IPS-20b (cell line): Measurements from ENCODE around the gene HSPG2.
A peak's percentile ranks its signal among the peaks of the same experiment; 100 is the strongest.

Experiments
- H3K27ac ChIP-seq: one replicate; pipeline ENCODE4 v1.5.1; 2013; ENCODE audit warnings: low read length
- H3K27me3 ChIP-seq: 2 replicates; pipeline ENCODE4 v1.6.1; 2013; ENCODE audit warnings: mild to moderate bottlenecking, low read length, inconsistent platforms; ENCODE audit not compliant: insufficient read depth
- H3K36me3 ChIP-seq: 2 replicates; pipeline ENCODE4 v1.6.1; 2013; ENCODE audit warnings: low read depth, mild to moderate bottlenecking, inconsistent platforms, low read length, moderate library complexity; ENCODE audit not compliant: insufficient read depth
- H3K4me1 ChIP-seq: 2 replicates; pipeline ENCODE4 v1.6.1; 2013; ENCODE audit warnings: mild to moderate bottlenecking, control low read depth, inconsistent platforms, low read length, moderate library complexity; ENCODE audit not compliant: insufficient read depth
- H3K4me3 ChIP-seq: 2 replicates; pipeline ENCODE4 v1.5.1; 2013; ENCODE audit warnings: mild to moderate bottlenecking, low read length, inconsistent platforms
- H3K9ac ChIP-seq: 2 replicates; pipeline ENCODE4 v1.6.1; 2013; ENCODE audit warnings: low read depth, mild to moderate bottlenecking, inconsistent platforms, low read length, moderate library complexity
- H3K9me3 ChIP-seq: 2 replicates; pipeline ENCODE4 v1.6.1; 2013; ENCODE audit warnings: mild to moderate bottlenecking, low read depth, low read length, inconsistent platforms; ENCODE audit not compliant: insufficient read depth

HSPG2 gene

DNA sequence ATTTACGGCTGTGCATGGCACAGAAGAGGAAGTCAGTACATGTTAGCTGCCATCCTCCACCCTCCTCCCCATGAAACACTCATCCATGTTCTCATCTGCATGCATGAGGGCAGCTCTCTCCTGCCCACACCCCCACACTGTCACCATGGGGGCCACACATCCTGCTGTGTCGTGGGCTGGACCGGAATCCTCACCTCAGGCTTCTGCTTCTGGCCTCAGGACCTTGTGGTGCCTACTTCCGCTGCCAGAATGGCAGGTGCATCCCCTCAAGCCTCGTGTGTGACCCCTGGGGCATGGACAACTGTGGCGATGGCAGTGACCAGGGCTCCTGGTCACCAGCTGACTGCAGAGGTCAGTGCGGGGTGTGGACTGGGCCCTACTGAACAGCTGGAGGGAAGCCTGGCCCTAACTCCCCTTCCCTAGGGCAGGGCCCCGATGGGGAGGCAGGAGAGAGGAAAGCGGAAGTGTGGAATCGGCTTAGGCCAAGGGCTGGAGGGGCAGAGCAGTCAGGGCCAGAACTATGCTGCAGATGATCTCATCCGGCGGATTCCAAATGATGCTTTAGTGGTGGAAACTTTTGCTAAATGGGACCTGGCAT is 121.3 kb downstream of the HSPG2 start:
- Histone ChIP-seq H3K9me3 (no peaks in the 10 kb centered on the region), H3K36me3 (no peaks in the 10 kb centered on the region), H3K27ac (no peak overlapping the region), H3K4me3 (no peak overlapping the region), H3K27me3 (peaks cover 11% of the 10 kb centered on the region; the same call in 1 of the 2 replicates), H3K4me1 (no peaks in the 10 kb centered on the region; the same call in 1 of the 2 replicates), H3K9ac (no peak overlapping the region)

DNA sequence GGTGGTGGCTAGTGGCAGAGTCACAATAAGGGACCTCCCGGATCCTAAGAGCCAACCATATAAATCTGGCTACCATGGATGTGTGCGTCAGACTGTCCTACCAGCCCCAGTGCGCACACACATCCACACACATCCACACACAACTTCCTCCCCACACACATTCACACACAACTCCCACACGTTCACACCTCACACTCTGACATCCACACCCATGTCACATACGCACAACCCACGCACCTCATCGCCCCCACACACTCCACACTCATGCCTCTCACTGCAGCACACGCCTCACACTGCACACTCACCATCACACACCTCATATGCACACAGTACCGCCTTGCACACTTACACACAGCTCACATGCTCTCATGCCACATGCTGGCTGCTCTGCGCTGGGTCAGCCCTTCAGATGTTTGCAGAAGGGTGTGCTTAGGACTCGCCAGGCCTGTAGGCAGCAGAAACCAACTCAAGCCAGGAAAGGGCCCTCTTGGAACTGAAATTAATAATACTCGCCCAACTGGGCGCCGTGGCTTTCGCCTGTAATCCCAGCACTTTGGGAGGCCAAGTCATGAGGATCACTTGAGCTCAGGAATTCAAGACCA is 122.0 kb downstream of the HSPG2 start:
- H3K9ac ChIP-seq = no peak overlapping the region
- peaks cover 11% of the 10 kb centered on the region; the same call in 1 of the 2 replicates for H3K27me3 ChIP-seq
- H3K4me1 ChIP-seq = no peaks in the 10 kb centered on the region; the same call in 1 of the 2 replicates
- no peaks in the 10 kb centered on the region for H3K9me3 ChIP-seq
- no peaks in the 10 kb centered on the region for H3K36me3 ChIP-seq
- no peak overlapping the region for H3K27ac ChIP-seq
- peak overlapping the region; percentile 69; the same call in 1 of the 2 replicates for H3K4me3 ChIP-seq

DNA sequence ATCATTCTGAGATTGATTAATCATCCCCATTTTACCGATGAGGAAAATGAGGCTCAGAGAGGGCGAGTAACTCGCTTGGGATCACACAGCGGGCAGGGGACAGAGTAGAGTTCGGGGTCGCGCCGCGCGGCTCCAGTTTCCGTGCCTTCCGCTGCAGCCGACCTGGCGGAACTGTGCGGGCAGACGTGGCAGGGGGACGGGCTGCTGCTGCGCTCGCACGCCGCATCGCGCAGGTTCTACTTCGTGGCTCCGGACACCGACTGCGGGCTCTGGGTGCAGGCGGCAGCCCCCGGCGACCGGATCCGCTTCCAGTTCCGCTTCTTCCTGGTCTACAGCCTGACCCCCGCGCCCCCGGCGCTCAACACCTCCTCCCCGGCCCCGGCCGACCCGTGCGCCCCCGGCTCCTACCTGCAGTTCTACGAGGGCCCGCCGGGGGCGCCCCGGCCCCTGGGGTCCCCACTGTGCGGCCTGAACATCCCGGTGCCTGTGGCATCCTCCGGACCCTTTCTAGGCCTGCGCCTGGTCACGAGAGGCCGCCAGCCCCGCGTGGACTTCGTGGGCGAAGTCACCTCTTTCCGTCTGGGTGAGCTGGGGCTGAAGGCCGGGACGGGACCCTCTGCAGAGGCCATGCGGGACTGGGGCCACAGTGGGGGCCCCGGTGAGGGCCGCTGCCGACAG is 122.7 kb downstream of the HSPG2 start:
- Histone ChIP-seq H3K4me1 (no peaks in the 10 kb centered on the region; the same call in 1 of the 2 replicates), H3K27me3 (peaks cover 11% of the 10 kb centered on the region; the same call in 1 of the 2 replicates), H3K27ac (no peak overlapping the region), H3K36me3 (no peaks in the 10 kb centered on the region), H3K4me3 (peak overlapping the region; percentile 69), H3K9ac (peak overlapping the region; percentile 63; the same call in 1 of the 2 replicates), H3K9me3 (no peaks in the 10 kb centered on the region)

DNA sequence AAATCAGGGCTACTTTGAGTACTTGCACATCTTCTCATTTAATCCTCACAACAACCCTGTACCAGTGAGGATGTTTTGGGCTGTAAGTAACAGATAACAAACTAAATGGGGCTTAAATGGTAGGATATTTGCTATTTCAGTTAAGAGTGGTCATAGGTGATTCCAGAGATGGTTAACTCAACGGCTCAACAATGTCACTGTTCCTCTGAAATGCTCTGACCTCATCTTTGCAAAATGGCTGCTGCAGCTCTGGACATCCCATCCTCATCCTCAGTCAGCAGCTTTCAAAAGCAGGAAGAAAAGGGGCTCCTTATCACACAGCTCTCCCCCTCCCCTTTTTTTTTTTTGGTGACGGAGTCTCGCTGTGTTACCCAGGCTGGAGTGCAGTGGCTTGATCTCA is 123.6 kb downstream of the HSPG2 start:
- Histone ChIP-seq H3K27ac (no peak overlapping the region), H3K4me3 (no peak overlapping the region), H3K9ac (no peak overlapping the region), H3K9me3 (no peaks in the 10 kb centered on the region), H3K27me3 (peaks cover 11% of the 10 kb centered on the region; the same call in 1 of the 2 replicates), H3K4me1 (no peaks in the 10 kb centered on the region; the same call in 1 of the 2 replicates), H3K36me3 (no peaks in the 10 kb centered on the region)

DNA sequence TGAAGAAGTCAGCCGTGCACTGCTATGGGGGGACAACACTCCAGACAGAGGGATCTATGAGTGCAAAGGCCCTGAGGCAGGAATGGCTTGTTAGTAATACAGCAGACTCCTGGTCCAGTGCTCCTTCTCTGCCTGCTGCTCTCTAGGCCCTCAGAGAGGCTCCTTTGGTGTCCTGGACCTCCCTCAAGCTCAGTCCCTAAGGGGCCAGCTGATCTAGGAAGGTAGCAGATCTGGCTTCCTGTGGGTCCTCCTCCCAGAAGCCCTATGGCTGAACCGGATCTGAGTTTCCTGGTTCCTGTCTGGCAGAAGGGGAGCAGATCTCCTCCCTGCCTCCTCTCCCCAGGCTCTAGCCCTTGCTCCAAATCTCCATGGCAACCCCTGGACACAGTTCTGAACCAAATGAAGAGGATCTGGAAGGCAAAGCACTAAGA is 125.2 kb downstream of the HSPG2 start, which contains the start of gene LDLRAD2:
Gene LDLRAD2, plus strand, starts transcription at position 391 of the 431 bp plus-strand sequence. CDS start 187 bp downstream, outside the sequence.
- Histone ChIP-seq H3K27me3 (peaks cover 11% of the 10 kb centered on the region; the same call in 1 of the 2 replicates), H3K4me3 (no peak within 1 kb of the TSS), H3K9ac (no peak within 1 kb of the TSS), H3K9me3 (no peaks in the 10 kb centered on the region), H3K27ac (no peak within 1 kb of the TSS), H3K4me1 (no peaks in the 10 kb centered on the region), H3K36me3 (no peaks in the 10 kb centered on the region)

DNA sequence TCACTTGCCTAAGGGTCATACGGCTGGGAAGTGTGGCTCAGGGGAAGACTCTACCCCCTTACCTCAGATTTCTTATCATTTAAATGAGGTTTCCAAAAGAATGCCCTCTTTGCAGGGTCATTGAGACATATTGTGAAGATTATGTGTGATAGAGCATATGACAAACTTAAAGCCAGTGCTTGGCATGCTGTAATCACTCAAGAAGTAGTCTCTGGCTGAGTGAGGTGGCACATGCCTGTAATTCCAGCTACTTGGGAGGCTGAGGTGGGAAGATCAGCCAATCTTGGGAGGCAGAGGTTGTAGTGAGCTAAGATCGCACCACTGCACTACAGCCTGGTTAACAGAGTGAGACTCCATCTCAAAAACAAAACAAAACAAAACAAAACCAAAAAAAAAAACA is 132.6 kb downstream of the HSPG2 start:
- H3K4me3 ChIP-seq = no peak overlapping the region
- H3K4me1 ChIP-seq = no peaks in the 10 kb centered on the region
- no peak overlapping the region for H3K27ac ChIP-seq
- no peaks in the 10 kb centered on the region for H3K9me3 ChIP-seq
- H3K36me3 ChIP-seq = no peaks in the 10 kb centered on the region
- no peaks in the 10 kb centered on the region for H3K27me3 ChIP-seq
- no peak overlapping the region for H3K9ac ChIP-seq

DNA sequence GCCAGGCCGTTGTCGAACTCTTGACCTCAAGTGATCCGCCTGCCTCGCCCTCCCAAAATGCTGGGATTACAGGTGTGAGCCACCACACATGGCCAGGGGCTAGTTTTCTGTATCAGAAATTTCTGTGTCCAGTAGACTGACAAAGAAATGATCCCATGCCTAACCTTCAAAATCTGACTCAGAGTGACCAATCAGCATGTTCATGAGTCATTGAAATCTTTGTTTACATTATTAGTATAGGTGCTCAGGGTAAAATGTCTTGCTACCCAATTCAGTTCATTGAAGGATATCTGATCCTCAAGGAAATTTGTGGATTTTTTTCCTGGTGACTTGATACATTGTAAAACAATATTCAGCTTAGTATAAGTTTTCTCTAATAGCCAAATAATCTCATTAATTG is 136.0 kb downstream of the HSPG2 start:
- H3K9ac ChIP-seq = no peak overlapping the region

DNA sequence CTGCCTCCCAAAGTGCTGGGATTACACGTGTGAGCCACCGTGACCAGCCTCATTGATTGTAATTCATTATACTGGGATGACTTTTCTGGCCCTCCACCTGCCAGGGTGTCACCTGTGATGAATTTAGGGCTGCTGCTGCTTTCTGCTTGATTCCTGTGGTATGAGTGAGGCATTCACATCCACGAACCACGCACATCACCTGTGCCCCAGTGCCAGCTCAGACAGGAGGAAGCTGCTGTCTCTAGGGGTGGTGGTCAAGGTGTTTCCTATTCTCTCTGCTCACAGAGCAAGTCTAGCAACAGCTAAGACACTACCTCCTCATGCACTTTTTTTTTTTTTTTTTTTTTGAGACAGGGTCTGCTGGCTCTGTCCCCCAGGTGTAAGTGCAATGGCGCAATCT is 137.4 kb downstream of the HSPG2 start:
- no peak overlapping the region for H3K9ac ChIP-seq
- H3K27ac ChIP-seq = no peak overlapping the region

More for the DNA sequence above, 136.0 kb downstream of the HSPG2 start:
- Histone ChIP-seq H3K4me3 (no peak overlapping the region), H3K27me3 (no peaks in the 10 kb centered on the region), H3K36me3 (no peaks in the 10 kb centered on the region), H3K9me3 (no peaks in the 10 kb centered on the region), H3K4me1 (no peaks in the 10 kb centered on the region), H3K27ac (no peak overlapping the region)

DNA sequence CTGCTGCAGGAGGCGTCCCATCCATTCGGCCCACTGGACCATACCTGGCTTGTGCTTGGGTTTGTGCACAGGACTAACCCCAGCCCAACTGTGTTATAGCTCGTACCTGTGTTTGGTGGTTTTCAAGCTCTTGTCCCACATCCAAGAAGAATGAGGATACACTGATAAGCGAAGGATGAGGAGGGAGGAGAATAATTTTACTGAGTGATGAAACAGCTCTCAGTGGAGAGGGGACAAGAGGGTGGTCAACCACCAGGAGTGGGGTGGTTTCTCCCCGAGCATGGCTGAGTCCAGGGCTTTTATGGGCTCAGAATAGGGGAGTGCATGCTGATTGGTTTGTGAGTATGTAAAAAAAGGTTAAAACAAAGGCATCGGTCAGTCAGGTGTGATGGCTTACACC is 142.0 kb downstream of the HSPG2 start:
- no peaks in the 10 kb centered on the region for H3K36me3 ChIP-seq
- no peak overlapping the region for H3K4me3 ChIP-seq
- peaks cover 8% of the 10 kb centered on the region for H3K9me3 ChIP-seq
- H3K4me1 ChIP-seq = no peaks in the 10 kb centered on the region
- no peaks in the 10 kb centered on the region for H3K27me3 ChIP-seq
- no peak overlapping the region for H3K9ac ChIP-seq
- no peak overlapping the region for H3K27ac ChIP-seq

More for the DNA sequence above, 137.4 kb downstream of the HSPG2 start:
- Histone ChIP-seq H3K27me3 (no peaks in the 10 kb centered on the region), H3K4me3 (no peak overlapping the region), H3K36me3 (no peaks in the 10 kb centered on the region), H3K4me1 (no peaks in the 10 kb centered on the region), H3K9me3 (peaks cover 5% of the 10 kb centered on the region)

DNA sequence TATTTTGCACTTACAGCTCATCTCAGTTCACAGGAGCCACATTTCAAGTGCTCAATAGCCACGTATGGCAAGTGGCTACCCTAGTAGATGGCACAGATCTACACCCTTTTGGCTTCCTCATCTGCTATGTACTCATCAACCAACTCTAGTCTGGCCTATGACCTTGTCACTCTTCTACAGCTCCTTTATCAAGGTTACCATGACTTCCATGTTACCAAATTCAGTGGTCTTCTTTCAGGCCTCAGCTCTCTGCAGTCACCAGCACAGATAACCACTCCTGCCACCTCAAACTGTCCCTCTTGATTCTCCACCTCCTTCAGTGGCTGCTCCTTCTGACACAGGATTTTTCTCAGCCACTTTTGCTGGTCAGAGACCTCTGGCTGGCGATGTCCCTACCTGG is 142.5 kb downstream of the HSPG2 start:
- Histone ChIP-seq H3K4me3 (no peak overlapping the region), H3K27me3 (no peaks in the 10 kb centered on the region), H3K27ac (no peak overlapping the region), H3K9me3 (peaks cover 8% of the 10 kb centered on the region), H3K36me3 (no peaks in the 10 kb centered on the region), H3K4me1 (0 out of 2 replicates have a peak, but pooled peaks cover 3% of the 10 kb centered on the region), H3K9ac (no peak overlapping the region)

DNA sequence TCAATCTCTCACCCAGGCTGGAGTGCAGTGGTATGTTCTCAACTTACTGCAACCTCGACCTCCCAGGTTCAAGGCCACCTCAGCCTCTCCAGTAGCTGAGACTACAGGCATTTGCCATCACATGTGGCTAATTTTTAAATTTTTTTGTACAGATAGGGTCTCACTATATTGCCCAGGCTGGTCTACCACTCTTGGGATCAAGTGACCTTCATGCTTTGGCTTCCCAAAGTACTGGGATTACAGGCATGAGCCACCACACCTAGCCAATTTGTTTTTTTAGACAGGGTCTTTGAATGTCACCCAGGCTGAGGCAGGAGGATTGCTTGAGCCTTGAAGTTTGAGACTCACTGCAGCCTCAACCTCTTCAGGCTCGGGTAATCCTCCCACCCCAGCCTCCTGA is 144.0 kb downstream of the HSPG2 start:
- Histone ChIP-seq H3K9me3 (peaks cover 8% of the 10 kb centered on the region), H3K27me3 (no peaks in the 10 kb centered on the region), H3K4me3 (no peak overlapping the region), H3K4me1 (0 out of 2 replicates have a peak, but pooled peaks cover 4% of the 10 kb centered on the region), H3K27ac (no peak overlapping the region), H3K9ac (no peak overlapping the region), H3K36me3 (no peaks in the 10 kb centered on the region)
